Measurements from ENCODE around the gene CAMK2A.

DNA sequence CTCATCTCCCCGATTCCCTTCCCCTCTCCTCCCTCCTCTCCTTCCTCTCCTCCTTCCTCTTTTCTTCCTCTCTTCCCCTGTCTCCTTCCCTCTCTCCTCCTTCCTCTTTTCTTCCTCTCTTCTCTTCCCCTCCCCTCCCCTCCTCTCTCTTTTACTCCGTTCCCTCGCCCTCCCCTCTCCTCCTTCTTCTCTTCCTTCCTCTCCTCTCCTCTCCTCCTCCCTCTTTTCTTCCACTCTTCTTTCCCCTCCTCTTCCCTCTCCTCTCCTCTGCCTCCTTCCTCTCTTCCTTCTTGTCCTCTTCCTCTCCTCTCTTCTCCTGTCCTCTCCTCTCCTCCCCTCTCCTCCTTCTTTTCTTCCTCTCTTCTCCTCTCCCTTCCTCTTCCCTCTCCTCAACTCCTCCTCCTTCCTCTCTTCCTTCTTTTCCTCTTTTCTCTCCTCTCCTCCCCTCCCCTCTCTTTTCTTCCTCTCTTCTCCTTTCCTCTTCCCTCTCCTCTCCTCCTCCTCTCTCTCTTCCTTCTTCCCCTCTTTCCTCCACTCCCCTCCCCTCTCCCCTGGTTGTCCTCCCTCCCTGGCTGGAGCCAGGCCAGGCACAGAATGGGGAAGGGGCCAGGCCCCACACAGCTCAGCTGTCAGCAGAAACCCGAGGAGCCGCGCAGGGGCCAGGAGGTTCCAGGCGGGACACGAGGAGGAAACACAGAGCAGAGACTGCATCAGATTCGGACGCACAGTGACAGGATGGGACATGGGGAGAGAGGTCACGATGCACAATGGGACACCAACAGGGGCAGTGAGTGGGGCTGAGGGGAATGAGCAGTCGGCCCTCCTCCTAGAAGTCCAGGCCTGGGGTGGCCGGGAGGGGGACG lies 48.0 kb downstream of the CAMK2A start:
- TF ChIP-seq, protein P1, sequence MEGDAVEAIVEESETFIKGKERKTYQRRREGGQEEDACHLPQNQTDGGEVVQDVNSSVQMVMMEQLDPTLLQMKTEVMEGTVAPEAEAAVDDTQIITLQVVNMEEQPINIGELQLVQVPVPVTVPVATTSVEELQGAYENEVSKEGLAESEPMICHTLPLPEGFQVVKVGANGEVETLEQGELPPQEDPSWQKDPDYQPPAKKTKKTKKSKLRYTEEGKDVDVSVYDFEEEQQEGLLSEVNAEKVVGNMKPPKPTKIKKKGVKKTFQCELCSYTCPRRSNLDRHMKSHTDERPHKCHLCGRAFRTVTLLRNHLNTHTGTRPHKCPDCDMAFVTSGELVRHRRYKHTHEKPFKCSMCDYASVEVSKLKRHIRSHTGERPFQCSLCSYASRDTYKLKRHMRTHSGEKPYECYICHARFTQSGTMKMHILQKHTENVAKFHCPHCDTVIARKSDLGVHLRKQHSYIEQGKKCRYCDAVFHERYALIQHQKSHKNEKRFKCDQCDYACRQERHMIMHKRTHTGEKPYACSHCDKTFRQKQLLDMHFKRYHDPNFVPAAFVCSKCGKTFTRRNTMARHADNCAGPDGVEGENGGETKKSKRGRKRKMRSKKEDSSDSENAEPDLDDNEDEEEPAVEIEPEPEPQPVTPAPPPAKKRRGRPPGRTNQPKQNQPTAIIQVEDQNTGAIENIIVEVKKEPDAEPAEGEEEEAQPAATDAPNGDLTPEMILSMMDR (IDR thresholded peaks at IDR 0.05) = no peak
- TF ChIP-seq HOXA7 (CRISPR knock-in tag; IDR thresholded peaks at IDR 0.05) = no peak

Measured in A549 (cell line).